ENCODE results near the gene TPR. TPM values are rescaled to one million over a fixed set of nuclear protein-coding genes. Genes with fewer than 3 reads are reported as not detected.

TPR gene
- 48.7 TPM for polyA plus RNA-seq (2013, experiment 1 of 2)
- polyA plus RNA-seq (2013, experiment 2 of 2), result 48.2 TPM

DNA sequence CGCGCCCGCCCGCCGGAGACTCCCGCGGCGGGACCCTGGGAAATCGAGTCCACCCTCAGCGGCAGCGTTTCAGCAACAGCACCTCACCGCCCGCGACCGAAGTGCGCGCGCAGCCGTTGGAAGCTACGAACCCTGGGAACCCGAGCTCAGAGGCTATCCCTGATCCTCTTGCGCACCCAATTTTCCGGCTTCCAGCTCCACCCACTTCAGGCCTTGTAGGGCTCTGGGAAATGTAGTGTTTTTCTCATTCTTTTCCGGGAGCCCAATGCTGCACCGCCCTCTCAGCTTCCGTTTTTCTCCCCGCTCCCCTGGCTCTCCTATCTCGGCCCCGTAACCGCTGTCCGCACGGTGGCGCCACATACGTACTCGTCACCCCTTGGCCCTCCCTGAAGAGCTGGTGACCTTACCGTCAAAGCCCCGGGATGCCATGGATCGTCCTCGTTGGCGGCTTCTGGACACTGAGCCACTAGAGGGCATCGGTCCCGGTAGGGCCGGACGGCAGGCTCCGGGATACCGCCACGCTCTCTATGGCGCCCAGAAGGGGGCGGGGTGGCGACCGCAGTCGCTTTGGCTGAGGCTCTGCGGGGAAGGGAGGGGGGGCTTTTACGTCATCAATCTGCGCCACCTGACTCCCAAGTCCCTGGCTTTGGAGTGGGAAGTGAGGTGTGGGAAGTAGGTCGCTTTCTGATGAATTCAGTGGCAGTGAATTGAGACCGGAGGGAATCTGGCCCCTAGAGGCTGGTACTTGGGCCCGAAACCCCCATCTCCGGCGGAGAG, at the start of gene TPR, which contains the start of gene ODR4:
Gene TPR (minus strand): TSS at position 102 of the 777 bp plus-strand sequence. CDS start 225 bp downstream, outside the sequence.
Gene ODR4 (plus strand): TSS at position 687 of the 777 bp plus-strand sequence. CDS start 3,948 bp downstream, outside the sequence.
- no peak within 1 kb of the TSS for H3K4ac ChIP-seq (ENCODE audit: low read length)
- H2BK12ac ChIP-seq (ENCODE audit: low read length), result no peak within 1 kb of the TSS
- H2AFZ ChIP-seq (ENCODE audit: low read length), result peak within 1 kb of the TSS; percentile 87
- H3K27me3 ChIP-seq (ENCODE audit: control insufficient read depth in 3 of 3, insufficient read depth in 3 of 3, low read depth in 1 of 3, low read length in 3 of 3), result no peaks in the 10 kb centered on the region
- no peak within 1 kb of the TSS for H4K91ac ChIP-seq (ENCODE audit: low read depth, low read length, poor library complexity)
- no peak within 1 kb of the TSS for H2BK120ac ChIP-seq (ENCODE audit: low read depth, low read length)
- H2BK5ac ChIP-seq (ENCODE audit: low read length), result peak within 1 kb of the TSS; percentile 97
- DNase-seq (ENCODE audit: low spot score), result peak; percentile 99
- peak within 1 kb of the TSS; percentile 69 to 94 for H3K4me3 ChIP-seq (ENCODE audit: low read length in 2 of 2)
- no peak within 1 kb of the TSS for H2AK5ac ChIP-seq (ENCODE audit: low read depth, low read length)
- peak within 1 kb of the TSS; percentile 97 for H3K27ac ChIP-seq (replicated peaks; ENCODE audit: low read length)
- H3K18ac ChIP-seq (ENCODE audit: low read length), result peak within 1 kb of the TSS; percentile 98
- H3K14ac ChIP-seq (ENCODE audit: low read length), result no peak within 1 kb of the TSS
- H3K79me1 ChIP-seq (ENCODE audit: low read depth, low read length), result peaks cover 2% of the 10 kb centered on the region
- H4K8ac ChIP-seq (ENCODE audit: low read depth, low read length), result no peak within 1 kb of the TSS
- H3K4me2 ChIP-seq (ENCODE audit: insufficient read depth, low read length, poor library complexity, severe bottlenecking), result peak within 1 kb of the TSS; percentile 58
- H3K9ac ChIP-seq (ENCODE audit: low read depth, low read length, poor library complexity), result peak within 1 kb of the TSS; percentile 90
- no peak within 1 kb of the TSS for H2BK15ac ChIP-seq (ENCODE audit: low read length)
- peaks cover 1 to 7% of the 10 kb centered on the region in 2 donors for H3K4me1 ChIP-seq (ENCODE audit: control insufficient read depth in 2 of 2, insufficient read depth in 1 of 2, low read depth in 1 of 2, low read length in 2 of 2)
- no CpG with 5 or more reads among the region's 60 CpGs for WGBS, 2 donors (ENCODE audit: extremely low coverage in 2 of 2, insufficient read length in 2 of 2, insufficient replicate concordance in 1 of 2)
- peak within 1 kb of the TSS; percentile 62 for H3K23ac ChIP-seq (ENCODE audit: low read depth, low read length, poor library complexity)
- peaks cover 2 to 56% of the 10 kb centered on the region in 2 donors for H3K36me3 ChIP-seq (replicated peaks in 1 of 2; ENCODE audit: control insufficient read depth in 2 of 2, insufficient read depth in 2 of 2, low read length in 2 of 2)
- no peaks in the 10 kb centered on the region for H3K9me3 ChIP-seq (replicated peaks in 1 of 2; ENCODE audit: control insufficient read depth in 2 of 2, insufficient read depth in 1 of 2, low read depth in 1 of 2, low read length in 2 of 2)

- Histone ChIP-seq H3K14ac (ENCODE audit: low read length) (no peak overlapping the region), H3K27me3 (ENCODE audit: control insufficient read depth in 3 of 3, insufficient read depth in 3 of 3, low read depth in 1 of 3, low read length in 3 of 3) (no peaks in the 10 kb centered on the region), H3K4me3 (ENCODE audit: low read length in 2 of 2) (no peak overlapping the region), H2BK5ac (ENCODE audit: low read length) (no peak overlapping the region), H3K27ac (replicated peaks; ENCODE audit: low read length) (no peak overlapping the region), H3K4me2 (ENCODE audit: insufficient read depth, low read length, poor library complexity, severe bottlenecking) (no peak overlapping the region), H4K91ac (ENCODE audit: low read depth, low read length, poor library complexity) (no peak overlapping the region), H3K36me3 (replicated peaks in 1 of 2; ENCODE audit: control insufficient read depth in 2 of 2, insufficient read depth in 2 of 2, low read length in 2 of 2) (peaks cover 2 to 10% of the 10 kb centered on the region in 2 donors), H2BK12ac (ENCODE audit: low read length) (no peak overlapping the region), H3K23ac (ENCODE audit: low read depth, low read length, poor library complexity) (no peak overlapping the region), H4K8ac (ENCODE audit: low read depth, low read length) (no peak overlapping the region), H2AK5ac (ENCODE audit: low read depth, low read length) (no peak overlapping the region), H2BK15ac (ENCODE audit: low read length) (no peak overlapping the region), H2BK120ac (ENCODE audit: low read depth, low read length) (no peak overlapping the region), H3K79me1 (ENCODE audit: low read depth, low read length) (no peaks in the 10 kb centered on the region), H3K18ac (ENCODE audit: low read length) (no peak overlapping the region), H3K9ac (ENCODE audit: low read depth, low read length, poor library complexity) (no peak overlapping the region), H2AFZ (ENCODE audit: low read length) (no peak overlapping the region), H3K4me1 (ENCODE audit: control insufficient read depth in 2 of 2, insufficient read depth in 1 of 2, low read depth in 1 of 2, low read length in 2 of 2) (no peaks in the 10 kb centered on the region), H3K4ac (ENCODE audit: low read length) (no peak overlapping the region), H3K9me3 (replicated peaks in 1 of 2; ENCODE audit: control insufficient read depth in 2 of 2, insufficient read depth in 1 of 2, low read depth in 1 of 2, low read length in 2 of 2) (no peaks in the 10 kb centered on the region)
- no peak for DNase-seq (ENCODE audit: low spot score)
- WGBS, 2 donors (ENCODE audit: extremely low coverage in 2 of 2, insufficient read length in 2 of 2, insufficient replicate concordance in 1 of 2), result no CpG with 5 or more reads among the region's 2 CpGs
Observed at GRCh38 chr1:186424539-186424938, 49.5 kb upstream of the TPR start.

DNA sequence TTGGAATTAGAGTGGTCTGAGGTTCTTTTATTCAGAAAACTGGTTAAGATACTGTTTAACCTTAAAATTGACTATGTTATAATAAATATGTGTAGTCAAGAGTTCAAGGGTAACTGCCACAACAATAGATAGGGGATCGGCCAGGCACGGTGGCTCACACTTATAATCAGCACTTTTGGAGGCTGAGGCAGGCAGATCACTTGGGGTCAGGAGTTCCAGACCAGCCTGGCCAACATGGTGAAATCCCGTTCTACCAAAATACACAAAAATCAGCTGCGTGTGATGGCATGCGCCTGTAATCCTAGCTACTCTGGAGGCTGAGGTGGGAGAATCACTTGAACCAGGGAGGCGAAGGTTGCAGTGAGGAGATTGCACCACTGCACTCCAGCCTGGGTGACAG, 46.4 kb upstream of the TPR start:
- Histone ChIP-seq H3K4me2 (ENCODE audit: insufficient read depth, low read length, poor library complexity, severe bottlenecking) (no peak overlapping the region), H2AK5ac (ENCODE audit: low read depth, low read length) (no peak overlapping the region), H3K4ac (ENCODE audit: low read length) (no peak overlapping the region), H3K27me3 (ENCODE audit: control insufficient read depth in 3 of 3, insufficient read depth in 3 of 3, low read depth in 1 of 3, low read length in 3 of 3) (no peaks in the 10 kb centered on the region), H3K36me3 (replicated peaks in 1 of 2; ENCODE audit: control insufficient read depth in 2 of 2, insufficient read depth in 2 of 2, low read length in 2 of 2) (peaks cover 4 to 30% of the 10 kb centered on the region in 2 donors), H3K23ac (ENCODE audit: low read depth, low read length, poor library complexity) (no peak overlapping the region), H3K4me3 (ENCODE audit: low read length in 2 of 2) (no peak overlapping the region), H2BK120ac (ENCODE audit: low read depth, low read length) (no peak overlapping the region), H3K9ac (ENCODE audit: low read depth, low read length, poor library complexity) (no peak overlapping the region), H2BK5ac (ENCODE audit: low read length) (no peak overlapping the region), H4K91ac (ENCODE audit: low read depth, low read length, poor library complexity) (no peak overlapping the region), H2BK12ac (ENCODE audit: low read length) (no peak overlapping the region), H3K18ac (ENCODE audit: low read length) (no peak overlapping the region), H3K79me1 (ENCODE audit: low read depth, low read length) (no peaks in the 10 kb centered on the region), H3K27ac (replicated peaks; ENCODE audit: low read length) (no peak overlapping the region), H3K14ac (ENCODE audit: low read length) (no peak overlapping the region), H4K8ac (ENCODE audit: low read depth, low read length) (no peak overlapping the region), H2BK15ac (ENCODE audit: low read length) (no peak overlapping the region), H3K9me3 (replicated peaks in 1 of 2; ENCODE audit: control insufficient read depth in 2 of 2, insufficient read depth in 1 of 2, low read depth in 1 of 2, low read length in 2 of 2) (no peaks in the 10 kb centered on the region), H2AFZ (ENCODE audit: low read length) (no peak overlapping the region), H3K4me1 (ENCODE audit: control insufficient read depth in 2 of 2, insufficient read depth in 1 of 2, low read depth in 1 of 2, low read length in 2 of 2) (no peaks in the 10 kb centered on the region)
- DNase-seq (ENCODE audit: low spot score), result no peak
- no CpG with 5 or more reads among the region's 6 CpGs for WGBS, 2 donors (ENCODE audit: extremely low coverage in 2 of 2, insufficient read length in 2 of 2, insufficient replicate concordance in 1 of 2)

- no peak overlapping the region for H2BK15ac ChIP-seq (ENCODE audit: low read length)
- WGBS, 2 donors (ENCODE audit: extremely low coverage in 2 of 2, insufficient read length in 2 of 2, insufficient replicate concordance in 1 of 2), result no CpG with 5 or more reads among the region's 1 CpG
- no peak overlapping the region for H3K27ac ChIP-seq (replicated peaks; ENCODE audit: low read length)
- no peak overlapping the region for H4K91ac ChIP-seq (ENCODE audit: low read depth, low read length, poor library complexity)
- H2AFZ ChIP-seq (ENCODE audit: low read length), result no peak overlapping the region
- no peak overlapping the region for H4K8ac ChIP-seq (ENCODE audit: low read depth, low read length)
- H3K4ac ChIP-seq (ENCODE audit: low read length), result no peak overlapping the region
- no peaks in the 10 kb centered on the region for H3K9me3 ChIP-seq (replicated peaks in 1 of 2; ENCODE audit: control insufficient read depth in 2 of 2, insufficient read depth in 1 of 2, low read depth in 1 of 2, low read length in 2 of 2)
- no peak overlapping the region for H3K4me3 ChIP-seq (ENCODE audit: low read length in 2 of 2)
- H3K27me3 ChIP-seq (ENCODE audit: control insufficient read depth in 3 of 3, insufficient read depth in 3 of 3, low read depth in 1 of 3, low read length in 3 of 3), result no peaks in the 10 kb centered on the region
- peaks cover 4 to 30% of the 10 kb centered on the region in 2 donors for H3K36me3 ChIP-seq (replicated peaks in 1 of 2; ENCODE audit: control insufficient read depth in 2 of 2, insufficient read depth in 2 of 2, low read length in 2 of 2)
- no peak overlapping the region for H2BK5ac ChIP-seq (ENCODE audit: low read length)
- no peak overlapping the region for H2AK5ac ChIP-seq (ENCODE audit: low read depth, low read length)
- no peak for DNase-seq (ENCODE audit: low spot score)
- H3K79me1 ChIP-seq (ENCODE audit: low read depth, low read length), result no peaks in the 10 kb centered on the region
- H3K14ac ChIP-seq (ENCODE audit: low read length), result no peak overlapping the region
- no peak overlapping the region for H2BK12ac ChIP-seq (ENCODE audit: low read length)
- no peak overlapping the region for H3K23ac ChIP-seq (ENCODE audit: low read depth, low read length, poor library complexity)
- no peak overlapping the region for H3K18ac ChIP-seq (ENCODE audit: low read length)
- no peak overlapping the region for H3K4me2 ChIP-seq (ENCODE audit: insufficient read depth, low read length, poor library complexity, severe bottlenecking)
- H3K9ac ChIP-seq (ENCODE audit: low read depth, low read length, poor library complexity), result no peak overlapping the region
- no peak overlapping the region for H2BK120ac ChIP-seq (ENCODE audit: low read depth, low read length)
- H3K4me1 ChIP-seq (ENCODE audit: control insufficient read depth in 2 of 2, insufficient read depth in 1 of 2, low read depth in 1 of 2, low read length in 2 of 2), result no peaks in the 10 kb centered on the region
Observed at GRCh38 chr1:186420923-186421322, 45.9 kb upstream of the TPR start.

Measured in neuronal stem cell (in vitro differentiated cells).